ENCODE measurements around the gene COX6A1.

The COX6A1 gene

DNA sequence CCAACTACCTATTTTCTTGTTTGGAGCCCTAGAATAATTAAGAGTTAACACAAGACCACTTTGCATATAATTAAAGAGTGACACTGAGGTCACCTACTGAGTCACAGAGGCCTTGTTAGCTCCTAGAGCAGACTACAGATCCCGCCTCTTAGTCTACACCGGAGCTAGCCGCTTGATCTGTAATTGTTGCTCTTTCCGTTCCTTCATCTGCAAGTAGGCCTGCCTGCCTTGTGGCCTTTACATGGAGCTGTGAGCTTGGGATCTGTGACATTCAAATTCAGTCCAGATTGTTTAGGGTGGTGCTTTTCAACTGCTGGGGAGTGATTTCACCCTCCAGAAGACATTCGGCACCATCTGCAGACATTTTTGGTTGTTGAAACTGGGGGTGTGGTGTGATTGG is 52.4 kb downstream of the COX6A1 start:
- Histone ChIP-seq H3F3A (ENCODE audit: control insufficient read depth, insufficient read depth) (peaks cover 7% of the 10 kb centered on the region), H3K79me2 (ENCODE audit: control insufficient read depth, low read length) (peaks cover 8% of the 10 kb centered on the region), H3K9me2 (replicated peaks; ENCODE audit: control insufficient read depth, low read length) (no peaks in the 10 kb centered on the region), H3K4me2 (ENCODE audit: low read length) (no peak overlapping the region), H3K27me3 (ENCODE audit: control insufficient read depth, low read length) (no peaks in the 10 kb centered on the region), H3K4me1 (ENCODE audit: control insufficient read depth, low read length) (peaks cover 35% of the 10 kb centered on the region), H3K9me3 (ENCODE audit: control insufficient read depth, insufficient read depth, low read length) (no peaks in the 10 kb centered on the region), H3K4me3 (ENCODE audit: low read length) (no peak overlapping the region), H3K36me3 (ENCODE audit: control insufficient read depth, low read length) (peaks cover 10% of the 10 kb centered on the region; the same call in 1 of the 2 replicates), H4K20me1 (ENCODE audit: control insufficient read depth, insufficient read depth, low read depth, low read length) (no peaks in the 10 kb centered on the region), H3K27ac (ENCODE audit: low read depth, low read length) (no peak overlapping the region)
- no peak for TF ChIP-seq EZH2phosphoT487 (IDR thresholded peaks at IDR 0.05; ENCODE audit: borderline replicate concordance, low read length)
- TF ChIP-seq, protein P1, sequence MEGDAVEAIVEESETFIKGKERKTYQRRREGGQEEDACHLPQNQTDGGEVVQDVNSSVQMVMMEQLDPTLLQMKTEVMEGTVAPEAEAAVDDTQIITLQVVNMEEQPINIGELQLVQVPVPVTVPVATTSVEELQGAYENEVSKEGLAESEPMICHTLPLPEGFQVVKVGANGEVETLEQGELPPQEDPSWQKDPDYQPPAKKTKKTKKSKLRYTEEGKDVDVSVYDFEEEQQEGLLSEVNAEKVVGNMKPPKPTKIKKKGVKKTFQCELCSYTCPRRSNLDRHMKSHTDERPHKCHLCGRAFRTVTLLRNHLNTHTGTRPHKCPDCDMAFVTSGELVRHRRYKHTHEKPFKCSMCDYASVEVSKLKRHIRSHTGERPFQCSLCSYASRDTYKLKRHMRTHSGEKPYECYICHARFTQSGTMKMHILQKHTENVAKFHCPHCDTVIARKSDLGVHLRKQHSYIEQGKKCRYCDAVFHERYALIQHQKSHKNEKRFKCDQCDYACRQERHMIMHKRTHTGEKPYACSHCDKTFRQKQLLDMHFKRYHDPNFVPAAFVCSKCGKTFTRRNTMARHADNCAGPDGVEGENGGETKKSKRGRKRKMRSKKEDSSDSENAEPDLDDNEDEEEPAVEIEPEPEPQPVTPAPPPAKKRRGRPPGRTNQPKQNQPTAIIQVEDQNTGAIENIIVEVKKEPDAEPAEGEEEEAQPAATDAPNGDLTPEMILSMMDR (IDR thresholded peaks at IDR 0.05; ENCODE audit: low read depth, low read length, poor library complexity, severe bottlenecking): no peak
